ENCODE data around the gene AURKA. TPM values are rescaled to one million over a fixed set of nuclear protein-coding genes. Genes with fewer than 3 reads are reported as not detected.

AURKA gene
- total RNA-seq, 2 experiments from 2014 or later, result 97.5 to 100 TPM

DNA sequence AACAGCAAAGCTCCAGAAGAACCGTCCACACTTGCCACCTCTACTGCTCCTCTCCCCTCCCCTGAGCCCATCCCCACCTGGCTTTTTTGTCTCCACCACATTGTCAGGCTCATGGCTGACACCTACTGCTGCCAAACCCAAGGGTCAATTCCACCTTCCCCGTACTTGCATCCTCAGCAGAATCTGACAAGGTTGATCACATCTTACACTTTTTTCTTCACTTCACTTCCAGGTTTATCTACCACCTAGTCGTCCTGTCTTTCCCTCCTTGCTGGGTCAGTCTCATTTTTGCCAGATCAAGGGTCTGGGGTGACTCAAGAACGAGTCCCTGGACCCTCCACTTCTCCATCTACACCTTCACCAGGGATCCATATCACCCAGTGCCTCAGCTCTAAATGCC lies 3.1 kb downstream of the AURKA start:
- Mint-ChIP-seq H3K27ac (no peak overlapping the region), H3K4me1 (ENCODE audit: low read depth) (peaks cover 21% of the 10 kb centered on the region), H3K27me3 (no peaks in the 10 kb centered on the region), H3K4me3 (no peak overlapping the region), H3K9me3 (no peaks in the 10 kb centered on the region), H3K36me3 (ENCODE audit: low read depth) (peaks cover 65% of the 10 kb centered on the region)
- intact Hi-C loops (cut with micrococcal nuclease), result no loop called here
- TF ChIP-seq, protein P1, sequence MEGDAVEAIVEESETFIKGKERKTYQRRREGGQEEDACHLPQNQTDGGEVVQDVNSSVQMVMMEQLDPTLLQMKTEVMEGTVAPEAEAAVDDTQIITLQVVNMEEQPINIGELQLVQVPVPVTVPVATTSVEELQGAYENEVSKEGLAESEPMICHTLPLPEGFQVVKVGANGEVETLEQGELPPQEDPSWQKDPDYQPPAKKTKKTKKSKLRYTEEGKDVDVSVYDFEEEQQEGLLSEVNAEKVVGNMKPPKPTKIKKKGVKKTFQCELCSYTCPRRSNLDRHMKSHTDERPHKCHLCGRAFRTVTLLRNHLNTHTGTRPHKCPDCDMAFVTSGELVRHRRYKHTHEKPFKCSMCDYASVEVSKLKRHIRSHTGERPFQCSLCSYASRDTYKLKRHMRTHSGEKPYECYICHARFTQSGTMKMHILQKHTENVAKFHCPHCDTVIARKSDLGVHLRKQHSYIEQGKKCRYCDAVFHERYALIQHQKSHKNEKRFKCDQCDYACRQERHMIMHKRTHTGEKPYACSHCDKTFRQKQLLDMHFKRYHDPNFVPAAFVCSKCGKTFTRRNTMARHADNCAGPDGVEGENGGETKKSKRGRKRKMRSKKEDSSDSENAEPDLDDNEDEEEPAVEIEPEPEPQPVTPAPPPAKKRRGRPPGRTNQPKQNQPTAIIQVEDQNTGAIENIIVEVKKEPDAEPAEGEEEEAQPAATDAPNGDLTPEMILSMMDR (IDR thresholded peaks at IDR 0.05), result no peak
- DNase-seq (no peak), ATAC-seq (no peak)
- ChIA-PET CTCF (no interaction called here), POLR2A (interaction anchor here (0.7 to 1.1 kb wide), 2 partner anchors 20 to 26 kb away, joined by 3 read pairs; no protein-coding TSS in a partner anchor)

DNA sequence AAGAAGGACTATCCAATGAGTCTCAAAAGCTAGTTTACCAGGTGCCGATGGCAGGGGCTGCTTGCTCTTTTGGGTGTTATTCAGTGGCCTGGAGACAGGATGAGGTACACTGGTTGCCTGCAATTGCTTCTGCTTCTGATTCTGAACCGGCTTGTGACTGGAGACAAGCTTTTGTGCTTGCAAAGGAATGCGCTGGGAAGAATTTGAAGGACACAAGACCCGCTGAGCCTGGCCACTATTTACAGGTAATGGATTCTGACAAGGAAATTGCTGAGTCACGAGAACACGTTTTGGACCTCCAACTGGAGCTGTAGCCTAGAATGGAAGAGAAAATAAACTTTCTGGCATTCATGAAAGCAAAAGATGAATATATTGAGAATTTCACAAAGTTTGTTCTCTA lies 5.8 kb downstream of the AURKA start:
- Mint-ChIP-seq H3K9me3 (no peaks in the 10 kb centered on the region), H3K4me1 (ENCODE audit: low read depth) (peaks cover 28% of the 10 kb centered on the region), H3K27ac (no peak overlapping the region), H3K27me3 (no peaks in the 10 kb centered on the region), H3K4me3 (no peak overlapping the region), H3K36me3 (ENCODE audit: low read depth) (peaks cover 74% of the 10 kb centered on the region)
- no peak for DNase-seq
- intact Hi-C loops (cut with micrococcal nuclease), result no loop called here
- ChIA-PET POLR2A (no interaction called here), CTCF (no interaction called here)
- TF ChIP-seq, protein P1 (IDR thresholded peaks at IDR 0.05), result no peak
- ATAC-seq, result no peak

DNA sequence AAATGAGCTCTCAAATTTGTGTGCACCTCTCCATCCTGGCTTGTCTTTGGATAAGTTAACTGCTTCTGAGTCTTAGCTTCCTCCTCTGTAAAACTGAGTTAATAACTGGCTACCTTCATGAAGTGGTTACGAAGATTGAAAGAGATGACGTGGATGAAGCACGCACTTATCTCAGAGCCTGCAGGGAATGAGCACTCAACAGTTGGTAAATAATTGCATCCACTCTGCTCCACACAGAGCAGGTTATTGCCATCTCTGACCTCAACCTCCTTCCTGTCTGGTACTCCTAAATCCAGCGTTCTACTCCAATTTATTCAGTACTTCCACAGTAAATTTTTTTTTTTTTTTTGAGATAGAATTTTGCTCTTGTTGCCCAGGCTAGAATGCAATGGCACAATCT lies 6.9 kb downstream of the AURKA start:
- TF ChIP-seq, protein P1 (IDR thresholded peaks at IDR 0.05), result no peak
- ATAC-seq, result no peak
- no peaks in the 10 kb centered on the region for H3K9me3 Mint-ChIP-seq
- CTCF ChIA-PET, result interaction anchor here (1.1 to 1.4 kb wide), 3 partner anchors 9 to 26 kb away, joined by 3 to 4 read pairs (median 3); partner anchors contain the start of gene FAM210B
- intact Hi-C loops (cut with micrococcal nuclease), result no loop called here
- H3K27ac Mint-ChIP-seq, result no peak overlapping the region
- POLR2A ChIA-PET, result interaction anchor here (1.1 kb wide), 1 partner anchor 14 kb away, joined by 4 read pairs; no protein-coding TSS in a partner anchor
- H3K4me1 Mint-ChIP-seq (ENCODE audit: low read depth), result peaks cover 25% of the 10 kb centered on the region
- peaks cover 73% of the 10 kb centered on the region for H3K36me3 Mint-ChIP-seq (ENCODE audit: low read depth)
- no peak for DNase-seq
- H3K27me3 Mint-ChIP-seq, result no peaks in the 10 kb centered on the region
- H3K4me3 Mint-ChIP-seq, result no peak overlapping the region

DNA sequence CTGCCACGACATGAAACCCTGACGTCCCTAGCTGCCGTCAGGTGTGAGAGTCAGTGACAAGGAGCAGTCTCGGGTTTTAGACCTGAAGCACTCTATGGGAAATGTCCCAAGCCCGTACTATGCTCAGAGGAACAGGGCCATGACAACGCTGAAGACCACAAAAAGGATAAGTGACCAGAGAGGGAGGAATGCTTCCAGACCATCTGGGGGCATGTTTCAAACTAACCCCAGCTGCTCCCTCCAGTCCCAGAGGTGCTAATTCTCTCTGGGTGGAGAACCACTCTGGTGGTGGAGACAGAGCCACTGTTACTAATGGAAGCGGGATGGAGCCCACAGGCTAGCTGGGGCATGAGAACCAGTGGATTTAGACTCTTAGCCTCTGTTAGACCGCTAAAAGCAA lies 8.7 kb downstream of the AURKA start:
- no peak overlapping the region for H3K27ac Mint-ChIP-seq
- intact Hi-C loops (cut with micrococcal nuclease), result no loop called here
- no peaks in the 10 kb centered on the region for H3K9me3 Mint-ChIP-seq
- CTCF ChIA-PET, result no interaction called here
- H3K36me3 Mint-ChIP-seq (ENCODE audit: low read depth), result peaks cover 69% of the 10 kb centered on the region
- no peak for ATAC-seq
- no peak for DNase-seq
- H3K4me1 Mint-ChIP-seq (ENCODE audit: low read depth), result peaks cover 17% of the 10 kb centered on the region
- POLR2A ChIA-PET, result no interaction called here
- H3K4me3 Mint-ChIP-seq, result no peak overlapping the region
- TF ChIP-seq, protein P1 (IDR thresholded peaks at IDR 0.05), result no peak
- H3K27me3 Mint-ChIP-seq, result no peaks in the 10 kb centered on the region

GRCh38 chr20:56382696-56383095 lies 9.3 kb downstream of the AURKA start:
- Mint-ChIP-seq H3K27ac (no peak overlapping the region), H3K4me3 (no peak overlapping the region), H3K9me3 (no peaks in the 10 kb centered on the region), H3K36me3 (ENCODE audit: low read depth) (peaks cover 69% of the 10 kb centered on the region), H3K4me1 (ENCODE audit: low read depth) (peaks cover 17% of the 10 kb centered on the region), H3K27me3 (no peaks in the 10 kb centered on the region)
- no peak for DNase-seq
- no peak for ATAC-seq
- TF ChIP-seq, protein P1 (IDR thresholded peaks at IDR 0.05), result no peak
- ChIA-PET CTCF (interaction anchor here (0.6 to 1.5 kb wide), 3 partner anchors 9 to 112 kb away, joined by 3 to 4 read pairs (median 3); partner anchors contain the start of genes AURKA and CSTF1), POLR2A (no interaction called here)
- intact Hi-C loops (cut with micrococcal nuclease), result no loop called here
